ENCODE results near the gene ACVR1.
"Not testable (repeated sequence)": the region's sequence is repeated elsewhere in the genome, so short reads cannot be mapped to it uniquely, and the experiment has no call there.

Gene ACVR1

GRCh38 chr2:157788201-157788600 is 87.9 kb downstream of the ACVR1 start:
- DNase-seq = no peak

GRCh38 chr2:157787364-157787938 is 88.7 kb downstream of the ACVR1 start:
- DNase-seq = no peak

GRCh38 chr2:157786663-157787363 is 89.3 kb downstream of the ACVR1 start:
- DNase-seq = no peak

GRCh38 chr2:157785866-157786662 is 90.1 kb downstream of the ACVR1 start:
- no peak for DNase-seq

GRCh38 chr2:157785200-157785599 is 90.9 kb downstream of the ACVR1 start:
- no peak for DNase-seq

- no peak for DNase-seq
Measured at GRCh38 chr2:157784823-157785175, 91.3 kb downstream of the ACVR1 start.

- no peak for DNase-seq
Measured at GRCh38 chr2:157784169-157784822, 91.8 kb downstream of the ACVR1 start.

GRCh38 chr2:157783245-157783644 is 92.9 kb downstream of the ACVR1 start:
- no peak for DNase-seq

- DNase-seq = peak; percentile 29
Measured at GRCh38 chr2:157782057-157782845, 93.9 kb downstream of the ACVR1 start.

- DNase-seq = no peak
Measured at GRCh38 chr2:157780211-157780610, 95.9 kb downstream of the ACVR1 start.

- DNase-seq = no peak
Measured at GRCh38 chr2:157779794-157780193, 96.3 kb downstream of the ACVR1 start.

- DNase-seq = peak; percentile 60
Measured at GRCh38 chr2:157777427-157777826, 98.7 kb downstream of the ACVR1 start.

- DNase-seq = no peak
Measured at GRCh38 chr2:157771234-157771633, 104.9 kb downstream of the ACVR1 start.

GRCh38 chr2:157769856-157770255 is 106.3 kb downstream of the ACVR1 start:
- no peak for DNase-seq

- no peak for DNase-seq
Measured at GRCh38 chr2:157764386-157764785, 111.7 kb downstream of the ACVR1 start.

- DNase-seq = no peak
Measured at GRCh38 chr2:157761520-157761919, 114.6 kb downstream of the ACVR1 start.

- DNase-seq = no peak
Measured at GRCh38 chr2:157760949-157761348, 115.2 kb downstream of the ACVR1 start.

GRCh38 chr2:157759855-157760254 is 116.3 kb downstream of the ACVR1 start:
- DNase-seq = no peak

GRCh38 chr2:157758586-157758985 is 117.5 kb downstream of the ACVR1 start:
- no peak for DNase-seq

- DNase-seq = no peak
Measured at GRCh38 chr2:157757500-157757899, 118.6 kb downstream of the ACVR1 start.

- not testable (repeated sequence) for DNase-seq
Measured at GRCh38 chr2:157756447-157756846, 119.7 kb downstream of the ACVR1 start.

- DNase-seq = peak; percentile 52
Measured at GRCh38 chr2:157751462-157752058, 124.6 kb downstream of the ACVR1 start.
